Measurements from ENCODE around the gene ALOX12. TPM values are rescaled to one million over a fixed set of nuclear protein-coding genes. Genes with fewer than 3 reads are reported as not detected.

The ALOX12 gene
- total and polyA plus RNA-seq, 5 donors from 2014 or later: 0.18 to 2.7 (median 0.21) TPM

- Histone ChIP-seq H3K36me3 (ENCODE audit: control insufficient read depth, insufficient read depth, low read length) (peaks cover 3% of the 10 kb centered on the region), H3K27me3 (ENCODE audit: control insufficient read depth, insufficient read depth, low read length) (no peaks in the 10 kb centered on the region), H3K4me1 (ENCODE audit: control insufficient read depth, insufficient read depth, low read length, poor library complexity, severe bottlenecking) (peaks cover 44% of the 10 kb centered on the region), H3K9me3 (ENCODE audit: control insufficient read depth in 2 of 2, low read length in 2 of 2) (no peaks in the 10 kb centered on the region), H3K4me3 (ENCODE audit: low read depth, low read length) (no peak overlapping the region), H3K27ac (ENCODE audit: insufficient read depth, low read length, poor library complexity, severe bottlenecking) (no peak overlapping the region)
- Mint-ChIP-seq H3K4me1 (peaks cover 0 to 56% (median 30%) of the 10 kb centered on the region in 4 donors), H3K27ac (no peak overlapping the region), H3K27me3 (peaks cover 11% of the 10 kb centered on the region), H3K9me3 (peaks cover 0 to 1% (median 0%) of the 10 kb centered on the region in 7 donors), H3K36me3 (no peaks in the 10 kb centered on the region), H3K4me3 (peak overlapping the region in 2 of 4 donors; percentile 17 to 63)
- DNase-seq: no peak
- no peak for ATAC-seq (ENCODE audit: low read depth in 2 of 2)
These were observed 24.1 kb downstream of the ALOX12 start for GRCh38 chr17:7019839-7020519.

DNA sequence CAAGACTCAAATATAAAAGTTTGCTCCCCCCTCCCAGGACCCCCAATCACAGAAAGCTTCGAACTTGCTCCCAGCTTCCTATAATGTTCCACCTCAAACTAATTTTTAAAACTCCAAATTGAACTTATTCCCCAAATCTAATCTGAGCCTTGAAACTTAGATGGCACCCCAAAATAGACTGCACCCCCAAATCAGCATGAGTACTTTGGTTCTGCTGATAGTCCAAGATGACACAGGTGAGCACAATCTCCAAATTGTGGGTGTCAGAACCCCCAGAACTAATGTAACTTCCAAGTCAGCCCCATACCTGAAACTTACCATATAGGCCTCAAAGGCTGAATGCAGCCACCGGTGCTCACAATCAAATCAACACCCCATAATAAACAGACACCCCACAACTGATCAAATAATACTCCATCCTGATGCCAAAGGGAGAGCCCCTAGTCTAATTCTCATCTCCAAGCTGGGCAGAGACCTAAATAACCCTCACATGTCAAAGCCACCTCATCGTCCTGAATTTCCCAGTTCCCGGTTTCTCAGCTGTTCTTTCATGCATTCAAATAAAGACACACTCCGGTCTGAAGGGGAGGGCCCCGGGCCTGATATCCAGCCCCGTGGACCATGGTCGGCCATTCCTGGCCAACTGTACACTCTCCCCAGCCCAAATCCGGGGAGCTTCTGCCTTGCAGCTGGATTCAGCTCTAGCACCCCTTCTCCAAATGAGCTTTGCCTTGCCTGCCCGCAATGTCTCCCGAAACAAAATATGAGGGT lies 25.2 kb downstream of the ALOX12 start:
- Mint-ChIP-seq H3K9me3 (peaks cover 0 to 1% (median 0%) of the 10 kb centered on the region in 7 donors), H3K27ac (peak overlapping the region in 1 of 3 donors; percentile 59), H3K4me1 (peaks cover 0 to 49% (median 23%) of the 10 kb centered on the region in 4 donors), H3K4me3 (peak overlapping the region; percentile 67 to 90 (median 76)), H3K27me3 (peaks cover 7% of the 10 kb centered on the region), H3K36me3 (no peaks in the 10 kb centered on the region)
- Histone ChIP-seq H3K4me1 (ENCODE audit: control insufficient read depth, insufficient read depth, low read length, poor library complexity, severe bottlenecking) (peaks cover 36% of the 10 kb centered on the region), H3K27me3 (ENCODE audit: control insufficient read depth, insufficient read depth, low read length) (no peaks in the 10 kb centered on the region), H3K9me3 (ENCODE audit: control insufficient read depth in 2 of 2, low read length in 2 of 2) (no peaks in the 10 kb centered on the region), H3K36me3 (ENCODE audit: control insufficient read depth, insufficient read depth, low read length) (peaks cover 3% of the 10 kb centered on the region), H3K4me3 (ENCODE audit: low read depth, low read length) (no peak overlapping the region), H3K27ac (ENCODE audit: insufficient read depth, low read length, poor library complexity, severe bottlenecking) (no peak overlapping the region)
- ATAC-seq (ENCODE audit: low read depth in 2 of 2): no peak
- DNase-seq: no peak

DNA sequence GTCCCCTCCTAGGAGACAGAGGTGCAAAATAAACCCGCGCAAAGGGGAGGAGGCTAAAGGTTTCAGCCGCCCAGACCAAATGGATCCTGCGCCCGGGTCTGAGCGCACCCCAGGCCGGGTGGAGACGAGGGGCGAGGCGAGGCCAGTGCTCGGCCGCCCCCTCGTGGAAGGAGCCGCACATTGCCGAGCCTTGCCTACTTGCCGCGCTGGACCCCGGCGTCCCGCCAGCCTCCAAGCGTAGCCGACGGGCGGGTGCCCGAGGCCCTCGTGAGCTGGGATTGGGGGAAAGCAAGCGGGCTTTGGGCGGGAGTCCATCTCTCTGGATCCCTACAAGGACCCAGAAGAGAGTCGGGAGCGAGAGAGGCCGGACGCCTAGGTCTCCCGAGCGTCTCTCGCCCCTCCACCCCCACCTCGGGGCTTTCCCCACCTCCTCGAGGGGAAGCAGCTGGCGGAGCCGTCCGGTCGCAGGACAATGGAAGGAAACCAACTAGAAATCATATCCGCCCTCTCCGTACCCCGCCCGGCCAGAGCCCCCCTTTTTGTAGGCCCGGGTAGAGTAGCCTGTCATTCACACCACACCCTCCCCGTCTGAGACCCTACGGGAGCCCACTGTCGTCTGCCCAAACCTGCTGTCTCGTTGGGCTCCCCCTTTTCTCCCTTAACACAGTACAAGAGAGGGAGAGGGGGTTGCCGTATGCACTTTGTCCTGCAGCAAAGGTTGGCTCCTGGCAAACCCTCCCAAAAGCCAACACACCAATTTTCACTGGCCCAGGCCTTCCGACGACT lies 26.3 kb downstream of the ALOX12 start:
- peaks cover 0 to 1% (median 0%) of the 10 kb centered on the region in 7 donors for H3K9me3 Mint-ChIP-seq

DNA sequence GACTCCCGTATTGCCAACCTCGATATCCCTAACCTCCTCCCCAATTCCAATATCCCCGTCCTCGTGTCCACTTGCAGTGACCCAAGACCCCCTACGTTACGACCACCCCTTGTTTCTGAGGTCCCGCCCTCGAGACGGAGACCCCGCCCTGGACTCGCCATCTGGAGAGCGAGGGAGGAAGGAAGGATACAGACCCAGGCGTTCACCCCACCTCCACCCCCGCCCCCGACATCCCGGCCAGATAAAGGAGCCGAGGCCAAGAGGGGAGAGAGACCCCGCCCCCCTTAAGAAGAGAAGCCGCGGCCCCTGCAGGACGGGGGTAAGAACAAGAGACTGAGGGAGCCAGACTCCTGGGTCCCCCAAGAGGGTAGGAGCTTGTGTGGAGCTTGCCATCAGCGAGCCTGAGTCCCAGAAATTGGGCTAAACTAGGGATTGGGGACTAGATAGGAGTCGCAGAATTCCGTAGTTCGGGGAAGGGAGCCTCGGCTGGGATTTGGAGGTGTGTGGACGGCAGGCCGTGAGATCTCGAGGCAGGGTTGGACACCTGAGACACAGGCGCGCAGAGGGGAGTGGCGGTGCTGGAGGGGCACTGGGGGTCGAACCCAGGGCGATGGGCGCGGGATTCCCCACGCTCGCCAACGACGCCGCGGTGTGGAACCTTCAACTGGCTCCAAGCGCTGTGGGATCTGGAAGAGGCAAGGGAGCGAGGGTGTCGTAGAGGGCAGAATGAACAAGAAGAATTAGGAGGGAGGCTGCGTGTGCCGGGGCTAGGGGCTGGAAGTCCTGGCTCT lies 27.1 kb downstream of the ALOX12 start, which contains the start of gene BCL6B:
Gene BCL6B (plus strand): TSS at position 270 of the 791 bp plus-strand sequence. CDS start 622 bp downstream, outside the sequence.
- Mint-ChIP-seq H3K27me3 (peaks cover 7% of the 10 kb centered on the region), H3K4me1 (peaks cover 0 to 36% (median 20%) of the 10 kb centered on the region in 4 donors), H3K4me3 (peak within 1 kb of the TSS; percentile 70 to 88 (median 84)), H3K36me3 (no peaks in the 10 kb centered on the region), H3K9me3 (peaks cover 0 to under 1% (median 0%) of the 10 kb centered on the region in 7 donors), H3K27ac (peak within 1 kb of the TSS; percentile 83 to 86 (median 86))
- DNase-seq (no peak), ATAC-seq (ENCODE audit: low read depth in 2 of 2) (no peak)
- Histone ChIP-seq H3K27me3 (ENCODE audit: control insufficient read depth, insufficient read depth, low read length) (no peaks in the 10 kb centered on the region), H3K36me3 (ENCODE audit: control insufficient read depth, insufficient read depth, low read length) (no peaks in the 10 kb centered on the region), H3K9me3 (ENCODE audit: control insufficient read depth in 2 of 2, low read length in 2 of 2) (no peaks in the 10 kb centered on the region), H3K4me1 (ENCODE audit: control insufficient read depth, insufficient read depth, low read length, poor library complexity, severe bottlenecking) (peaks cover 25% of the 10 kb centered on the region), H3K27ac (ENCODE audit: insufficient read depth, low read length, poor library complexity, severe bottlenecking) (peak within 1 kb of the TSS; percentile 67), H3K4me3 (ENCODE audit: low read depth, low read length) (peak within 1 kb of the TSS; percentile 37)

More for the DNA sequence above, 26.3 kb downstream of the ALOX12 start:
- Histone ChIP-seq H3K36me3 (ENCODE audit: control insufficient read depth, insufficient read depth, low read length) (peaks cover 3% of the 10 kb centered on the region), H3K4me3 (ENCODE audit: low read depth, low read length) (no peak overlapping the region), H3K27ac (ENCODE audit: insufficient read depth, low read length, poor library complexity, severe bottlenecking) (no peak overlapping the region), H3K9me3 (ENCODE audit: control insufficient read depth in 2 of 2, low read length in 2 of 2) (no peaks in the 10 kb centered on the region), H3K27me3 (ENCODE audit: control insufficient read depth, insufficient read depth, low read length) (no peaks in the 10 kb centered on the region), H3K4me1 (ENCODE audit: control insufficient read depth, insufficient read depth, low read length, poor library complexity, severe bottlenecking) (peaks cover 31% of the 10 kb centered on the region)
- Mint-ChIP-seq H3K4me1 (peaks cover 0 to 43% (median 20%) of the 10 kb centered on the region in 4 donors), H3K36me3 (no peaks in the 10 kb centered on the region), H3K27me3 (peaks cover 7% of the 10 kb centered on the region), H3K4me3 (peak overlapping the region; percentile 70 to 87 (median 78)), H3K27ac (peak overlapping the region; percentile 83 to 86 (median 86))
- ATAC-seq (ENCODE audit: low read depth in 2 of 2) (peak; percentile 77 to 83), DNase-seq (peak; percentile 66 to 81 (median 75))

DNA sequence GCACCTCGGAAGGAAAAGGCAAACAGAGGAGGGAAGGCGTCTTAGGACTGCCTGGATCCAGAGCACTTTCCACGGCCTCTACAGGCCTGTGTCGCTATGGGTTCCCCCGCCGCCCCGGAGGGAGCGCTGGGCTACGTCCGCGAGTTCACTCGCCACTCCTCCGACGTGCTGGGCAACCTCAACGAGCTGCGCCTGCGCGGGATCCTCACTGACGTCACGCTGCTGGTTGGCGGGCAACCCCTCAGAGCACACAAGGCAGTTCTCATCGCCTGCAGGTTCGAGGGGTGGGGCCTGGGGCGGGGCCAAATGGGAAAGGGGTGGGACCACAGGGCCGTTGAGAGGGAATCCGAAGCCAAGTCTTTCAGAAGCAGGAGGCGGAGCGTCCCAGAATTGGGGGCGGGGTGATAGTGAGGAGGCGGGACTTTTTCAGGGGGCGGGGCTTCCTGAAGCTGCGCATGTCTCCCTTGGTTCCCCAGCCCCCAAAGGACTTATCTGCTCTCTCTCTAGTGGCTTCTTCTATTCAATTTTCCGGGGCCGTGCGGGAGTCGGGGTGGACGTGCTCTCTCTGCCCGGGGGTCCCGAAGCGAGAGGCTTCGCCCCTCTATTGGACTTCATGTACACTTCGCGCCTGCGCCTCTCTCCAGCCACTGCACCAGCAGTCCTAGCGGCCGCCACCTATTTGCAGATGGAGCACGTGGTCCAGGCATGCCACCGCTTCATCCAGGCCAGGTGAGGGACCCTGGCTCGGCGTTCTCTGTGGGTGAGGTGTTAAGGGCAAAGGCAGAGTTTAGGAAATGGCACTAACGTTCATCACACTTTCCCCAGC lies 27.9 kb downstream of the ALOX12 start:
- no peaks in the 10 kb centered on the region for H3K27me3 ChIP-seq (ENCODE audit: control insufficient read depth, insufficient read depth, low read length)
- peak overlapping the region; percentile 67 for H3K27ac ChIP-seq (ENCODE audit: insufficient read depth, low read length, poor library complexity, severe bottlenecking)
- Mint-ChIP-seq H3K4me3 (peak overlapping the region; percentile 61 to 88 (median 84)), H3K9me3 (peaks cover 0 to 3% (median 0%) of the 10 kb centered on the region in 7 donors), H3K27me3 (peaks cover 7% of the 10 kb centered on the region), H3K27ac (peak overlapping the region; percentile 63 to 86 (median 83)), H3K36me3 (no peaks in the 10 kb centered on the region), H3K4me1 (peaks cover 0 to 38% (median 22%) of the 10 kb centered on the region in 4 donors)
- no peaks in the 10 kb centered on the region for H3K36me3 ChIP-seq (ENCODE audit: control insufficient read depth, insufficient read depth, low read length)
- peak overlapping the region; percentile 37 for H3K4me3 ChIP-seq (ENCODE audit: low read depth, low read length)
- peaks cover 25% of the 10 kb centered on the region for H3K4me1 ChIP-seq (ENCODE audit: control insufficient read depth, insufficient read depth, low read length, poor library complexity, severe bottlenecking)
- DNase-seq: peak; percentile 88 to 93 (median 90)
- no peaks in the 10 kb centered on the region for H3K9me3 ChIP-seq (ENCODE audit: control insufficient read depth in 2 of 2, low read length in 2 of 2)
- peak; percentile 63 to 69 for ATAC-seq (ENCODE audit: low read depth in 2 of 2)

DNA sequence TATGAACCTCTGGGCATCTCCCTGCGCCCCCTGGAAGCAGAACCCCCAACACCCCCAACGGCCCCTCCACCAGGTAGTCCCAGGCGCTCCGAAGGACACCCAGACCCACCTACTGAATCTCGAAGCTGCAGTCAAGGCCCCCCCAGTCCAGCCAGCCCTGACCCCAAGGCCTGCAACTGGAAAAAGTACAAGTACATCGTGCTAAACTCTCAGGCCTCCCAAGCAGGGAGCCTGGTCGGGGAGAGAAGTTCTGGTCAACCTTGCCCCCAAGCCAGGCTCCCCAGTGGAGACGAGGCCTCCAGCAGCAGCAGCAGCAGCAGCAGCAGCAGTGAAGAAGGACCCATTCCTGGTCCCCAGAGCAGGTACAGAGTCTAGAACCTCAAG lies 28.5 kb downstream of the ALOX12 start:
- Mint-ChIP-seq H3K27me3 (peaks cover 7% of the 10 kb centered on the region), H3K4me1 (peaks cover 0 to 44% (median 25%) of the 10 kb centered on the region in 4 donors), H3K4me3 (peak overlapping the region in 1 of 4 donors; percentile 23), H3K9me3 (peaks cover 0 to 4% (median 0%) of the 10 kb centered on the region in 7 donors), H3K36me3 (no peaks in the 10 kb centered on the region), H3K27ac (no peak overlapping the region)
- H3K36me3 ChIP-seq (ENCODE audit: control insufficient read depth, insufficient read depth, low read length): no peaks in the 10 kb centered on the region
- no peak for ATAC-seq (ENCODE audit: low read depth in 2 of 2)
- no peak for DNase-seq
- H3K4me1 ChIP-seq (ENCODE audit: control insufficient read depth, insufficient read depth, low read length, poor library complexity, severe bottlenecking): peaks cover 25% of the 10 kb centered on the region
- H3K9me3 ChIP-seq (ENCODE audit: control insufficient read depth in 2 of 2, low read length in 2 of 2): no peaks in the 10 kb centered on the region
- no peaks in the 10 kb centered on the region for H3K27me3 ChIP-seq (ENCODE audit: control insufficient read depth, insufficient read depth, low read length)
- no peak overlapping the region for H3K27ac ChIP-seq (ENCODE audit: insufficient read depth, low read length, poor library complexity, severe bottlenecking)
- H3K4me3 ChIP-seq (ENCODE audit: low read depth, low read length): no peak overlapping the region

Measured in CD4-positive, CD25-positive, alpha-beta regulatory T cell (primary cell).